HG02763 (cell line): ENCODE measurements around the gene FANCL.
"Not testable (repeated sequence)": the region's sequence is repeated elsewhere in the genome, so short reads cannot be mapped to it uniquely, and the experiment has no call there.

Experiments
- ATAC-seq: cut with Tn5 transposase; IDR thresholded peaks from one replicate; pipeline ENCODE4 v1.9.1; 2021; ENCODE audit warnings: mild to moderate bottlenecking, moderate library complexity; ENCODE audit not compliant: unreplicated experiment

The FANCL gene

GRCh38 chr2:58155160-58155778 is 85.9 kb downstream of the FANCL start:
- no peak for ATAC-seq

DNA sequence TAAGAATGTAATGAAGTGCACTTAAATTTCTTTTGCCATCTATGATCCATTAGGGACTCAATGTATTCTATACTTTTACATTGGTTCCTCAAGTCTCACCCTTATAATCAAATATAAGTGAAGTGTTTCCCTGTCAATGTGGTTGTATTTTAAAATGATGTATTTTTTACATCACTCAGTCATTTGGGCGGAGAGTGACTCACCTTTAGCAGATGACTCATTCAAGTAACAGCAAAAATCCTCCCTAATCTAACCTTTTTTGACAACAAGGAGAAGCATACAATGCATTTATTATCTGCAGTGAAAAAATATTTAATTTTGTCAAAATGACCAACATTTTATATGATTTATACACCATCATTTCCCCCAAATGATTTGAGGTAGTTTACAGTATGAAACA is 94.4 kb downstream of the FANCL start:
- ATAC-seq, result no peak

GRCh38 chr2:58145769-58146168 is 95.4 kb downstream of the FANCL start:
- not testable (repeated sequence) for ATAC-seq

GRCh38 chr2:58140508-58141072 is 100.5 kb downstream of the FANCL start:
- no peak for ATAC-seq

DNA sequence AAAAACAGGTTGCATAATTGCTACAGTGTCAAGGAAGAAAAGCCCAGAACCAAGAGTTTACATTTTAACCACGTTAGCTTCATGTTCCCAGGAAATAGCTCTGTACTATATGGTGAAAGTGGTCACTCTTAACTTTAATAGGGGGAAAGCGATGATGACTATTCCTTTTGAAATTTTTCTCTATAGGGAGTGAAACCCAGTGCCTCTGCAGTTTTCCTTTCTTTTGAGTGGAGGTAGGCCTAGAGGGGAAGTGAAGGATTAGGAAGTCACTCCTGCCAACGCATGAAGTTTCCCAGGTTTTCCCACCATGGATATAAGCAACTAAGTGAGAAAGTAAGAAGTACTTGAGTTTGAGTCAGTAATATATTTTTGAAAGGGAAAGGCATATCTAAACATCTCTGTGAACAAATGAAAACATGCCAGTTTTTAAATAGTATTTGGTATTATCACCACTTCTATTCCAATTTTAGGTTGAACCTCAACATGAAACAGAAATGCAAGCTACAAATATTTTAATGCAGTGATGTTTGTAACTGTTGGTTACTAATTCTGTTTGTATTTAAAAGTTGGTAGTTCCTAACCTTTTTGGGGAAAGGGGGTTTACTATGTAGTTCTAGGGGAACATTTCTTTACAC is 102.6 kb downstream of the FANCL start:
- ATAC-seq, result no peak

- ATAC-seq, result no peak
Measured at GRCh38 chr2:58137856-58138255, 103.3 kb downstream of the FANCL start.

DNA sequence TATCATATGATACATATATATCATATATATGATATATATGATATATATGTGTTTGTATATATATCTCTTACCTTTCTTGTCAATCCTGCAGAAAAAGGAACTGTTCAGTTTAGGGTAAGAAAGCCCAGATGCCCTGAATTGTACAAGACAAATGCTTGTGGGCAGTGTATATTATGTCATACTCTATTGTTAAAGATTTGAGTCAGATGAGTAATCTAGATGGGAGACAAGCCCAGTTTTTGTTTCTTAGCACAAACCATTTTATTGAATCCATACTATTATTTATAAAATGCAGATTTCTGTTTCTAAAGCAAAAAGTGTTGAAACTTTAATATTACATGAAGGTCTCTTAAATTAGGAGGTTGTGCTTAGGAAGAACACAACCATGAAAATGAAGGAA is 103.9 kb downstream of the FANCL start:
- ATAC-seq, result no peak

GRCh38 chr2:58135861-58136260 is 105.3 kb downstream of the FANCL start:
- ATAC-seq, result no peak

DNA sequence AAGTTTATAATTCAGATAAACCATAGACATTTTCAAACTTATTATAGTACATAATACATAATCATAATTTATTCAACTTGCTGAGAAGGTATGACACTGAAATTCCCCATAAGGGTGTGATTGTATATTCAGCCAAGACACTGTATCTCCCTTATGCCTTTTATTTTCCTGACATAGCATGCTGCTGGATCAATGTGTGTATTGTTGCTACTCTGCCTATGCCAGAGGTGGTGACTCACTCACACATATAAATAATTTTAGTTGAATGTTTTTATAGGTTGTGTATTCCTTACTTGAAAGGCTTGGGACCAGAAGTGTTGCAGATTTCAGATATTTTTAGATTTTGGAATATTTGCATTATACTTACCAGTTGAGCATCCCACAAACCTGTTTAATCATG is 107.7 kb downstream of the FANCL start:
- no peak for ATAC-seq

DNA sequence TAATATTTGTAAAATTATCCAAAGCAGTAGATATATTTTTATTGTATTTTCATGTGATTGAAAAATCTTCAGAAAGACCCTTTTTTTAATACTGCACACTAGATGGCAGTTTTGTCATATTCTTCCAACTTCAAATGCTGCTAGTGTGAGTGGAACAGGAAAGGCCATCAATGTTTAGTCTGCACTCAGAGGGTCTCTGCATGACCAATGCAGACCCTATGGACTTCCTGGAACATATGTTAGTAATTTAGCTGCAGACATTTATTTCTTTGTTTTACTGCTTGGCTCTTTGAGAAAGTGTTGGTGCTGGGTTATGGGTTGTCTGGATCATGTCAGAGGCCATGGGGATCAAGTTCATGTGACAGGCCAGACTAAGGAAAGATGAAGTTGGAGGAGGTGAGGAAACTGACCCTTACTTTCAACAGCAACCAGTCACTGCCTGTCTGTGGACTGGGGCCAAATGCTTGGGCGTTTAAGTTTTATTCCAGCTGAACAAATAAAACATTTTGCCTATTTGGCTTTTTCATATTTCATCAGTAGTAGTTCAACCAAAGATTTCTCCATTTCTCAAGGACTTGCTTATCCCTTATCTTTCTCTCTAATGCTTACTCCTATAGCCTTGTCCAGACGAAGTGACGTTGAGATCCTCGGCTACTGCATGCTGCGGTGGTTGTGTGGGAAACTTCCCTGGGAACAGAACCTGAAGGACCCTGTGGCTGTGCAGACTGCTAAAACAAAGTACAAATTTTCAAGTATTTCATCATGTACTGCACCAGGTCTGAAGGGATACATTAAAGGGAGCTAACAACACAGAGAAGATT is 109.7 kb downstream of the FANCL start:
- ATAC-seq, result no peak

GRCh38 chr2:58130238-58130637 is 110.9 kb downstream of the FANCL start:
- no peak for ATAC-seq

- ATAC-seq, result no peak
Measured at GRCh38 chr2:58127111-58127510, 114.0 kb downstream of the FANCL start.

DNA sequence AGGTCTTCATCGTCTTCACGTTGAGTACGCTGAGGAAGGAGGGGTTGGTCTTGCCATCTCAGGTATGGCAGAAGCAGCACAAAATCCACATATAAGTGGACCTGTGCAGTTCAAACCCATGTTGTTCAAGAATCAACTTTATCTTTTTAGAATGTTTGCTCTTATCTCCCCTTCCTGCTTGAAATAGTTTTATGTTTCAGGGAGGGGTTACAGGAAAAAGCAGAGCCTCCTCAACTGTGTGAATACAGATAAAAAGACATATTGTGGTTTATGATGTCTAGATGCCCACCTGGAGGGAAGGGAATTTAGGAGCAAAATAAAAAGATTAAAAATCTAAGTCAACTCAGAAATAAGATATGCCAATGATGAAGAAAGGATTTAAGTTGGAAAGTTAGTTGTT is 118.6 kb downstream of the FANCL start:
- no peak for ATAC-seq

- ATAC-seq, result no peak
Measured at GRCh38 chr2:58122040-58122439, 119.1 kb downstream of the FANCL start.

- ATAC-seq, result no peak
Measured at GRCh38 chr2:58120626-58121229, 120.4 kb downstream of the FANCL start.

GRCh38 chr2:58113563-58113962 is 127.6 kb downstream of the FANCL start:
- ATAC-seq, result not testable (repeated sequence)

GRCh38 chr2:58110765-58111164 is 130.4 kb downstream of the FANCL start:
- no peak for ATAC-seq

- ATAC-seq, result no peak
Measured at GRCh38 chr2:58109481-58109880, 131.6 kb downstream of the FANCL start.
